Natural killer cell (primary cell): ENCODE data around the gene SNX30. TPM values are rescaled to one million over a fixed set of nuclear protein-coding genes. Genes with fewer than 3 reads are reported as not detected.

Experiments used
- ATAC-seq, 3 donors: fragments of 150-1000 bp in 2 of 3; fragments of 200-7000 bp in 1 of 3; cut with Tn5 transposase; 1 replicate in 1 of 3; 2 replicates in 2 of 3; pipeline ENCODE4 v1.10.0; 2021; ENCODE audit warnings: mild to moderate bottlenecking in 2 of 3, moderate library complexity in 2 of 3
- DNase-seq, 2 donors: peaks; one replicate each; pipeline versions ENCODE4 v3.0.0 to v3.0.0-alpha.2; 2013 to 2021; ENCODE audit warnings: mixed read lengths in 1 of 2
- H3K27ac ChIP-seq: one replicate; pipeline ENCODE4 v1.5.1; 2013; ENCODE audit warnings: mild to moderate bottlenecking, low read length
- H3K27me3 ChIP-seq: one replicate; pipeline ENCODE4 v1.6.1; 2013; ENCODE audit warnings: low read length; ENCODE audit not compliant: control insufficient read depth, insufficient read depth
- H3K36me3 ChIP-seq: one replicate; pipeline ENCODE4 v1.6.1; 2013; ENCODE audit warnings: low read length; ENCODE audit not compliant: control insufficient read depth, insufficient read depth
- H3K4me1 ChIP-seq: one replicate; pipeline ENCODE4 v1.6.1; 2013; ENCODE audit warnings: low read length; ENCODE audit not compliant: control insufficient read depth, insufficient read depth
- H3K4me3 ChIP-seq: one replicate; pipeline ENCODE4 v1.5.1; 2013; ENCODE audit warnings: low read length
- H3K9me3 ChIP-seq: one replicate; pipeline ENCODE4 v1.6.1; 2013; ENCODE audit warnings: low read length; ENCODE audit not compliant: control insufficient read depth, insufficient read depth
- H3K27ac Mint-ChIP-seq, 2 donors: one replicate each; pipeline ENCODE4 v1.8.0; 2022; ENCODE audit warnings: mild to moderate bottlenecking in 2 of 2, mixed read lengths in 2 of 2, moderate library complexity in 1 of 2
- H3K27me3 Mint-ChIP-seq, 2 donors: one replicate each; pipeline ENCODE4 v1.8.0; 2022; ENCODE audit warnings: low read depth in 2 of 2, mixed read lengths in 2 of 2
- H3K36me3 Mint-ChIP-seq: one replicate; pipeline ENCODE4 v1.8.0; 2022; ENCODE audit warnings: mixed read lengths
- H3K4me1 Mint-ChIP-seq, 2 donors: one replicate each; pipeline ENCODE4 v1.8.0; 2022; ENCODE audit warnings: mixed read lengths in 2 of 2
- H3K4me3 Mint-ChIP-seq: one replicate; pipeline ENCODE4 v1.8.0; 2022; ENCODE audit warnings: mild to moderate bottlenecking, moderate library complexity, mixed read lengths
- H3K9me3 Mint-ChIP-seq, 2 donors: one replicate each; pipeline ENCODE4 v1.8.0; 2022; ENCODE audit warnings: mixed read lengths in 2 of 2
- CTCF ChIP-seq: fragments of 200-600 bp; IDR thresholded peaks from one replicate; pipeline ENCODE4 v1.8.0; 2022; ENCODE audit warnings: antibody characterized with exemption
- WGBS: methylation state at CpG from one replicate; pipeline ENCODE4 v1.1.7; 2013; ENCODE audit warnings: missing lambda C conversion rate; ENCODE audit not compliant: insufficient coverage; 5-methylcytosine and 5-hydroxymethylcytosine counted together
- intact Hi-C: fragments of 100-400 bp; cut with micrococcal nuclease; formaldehyde crosslinking; loops from one replicate; pipeline ENCODE4 v1.14.2; 2022
- total RNA-seq, 4 donors: library from RNA; stranded (reverse); fragments of 120-200 nt in 1 of 4; gene quantifications; one replicate each; pipeline versions ENCODE4 v1.2.3 to v1.2.4, GENCODE V29; 2013 to 2022

Gene SNX30
- total RNA-seq, 3 donors from 2014 or later (not counting 1 experiment from before 2014, with no cell fraction given), result 8.5 to 10.5 (median 9.3) TPM

- Histone ChIP-seq H3K9me3 (no peaks in the 10 kb centered on the region), H3K36me3 (peaks cover 5% of the 10 kb centered on the region), H3K4me3 (no peak overlapping the region), H3K4me1 (peaks cover 45% of the 10 kb centered on the region), H3K27ac (no peak overlapping the region), H3K27me3 (no peaks in the 10 kb centered on the region)
- Mint-ChIP-seq H3K4me1 (peaks cover 26 to 31% of the 10 kb centered on the region in 2 donors), H3K4me3 (no peak overlapping the region), H3K27me3 (no peaks in the 10 kb centered on the region), H3K27ac (no peak overlapping the region), H3K36me3 (no peaks in the 10 kb centered on the region), H3K9me3 (no peaks in the 10 kb centered on the region)
- WGBS, result 94% methylated on average over 1 of the region's 1 CpG
- no peak for DNase-seq
- intact Hi-C loops, result no loop called here
- ATAC-seq, result no peak
- no peak for TF ChIP-seq CTCF
These were observed 109.9 kb downstream of the SNX30 start for GRCh38 chr9:112860451-112860850.

DNA sequence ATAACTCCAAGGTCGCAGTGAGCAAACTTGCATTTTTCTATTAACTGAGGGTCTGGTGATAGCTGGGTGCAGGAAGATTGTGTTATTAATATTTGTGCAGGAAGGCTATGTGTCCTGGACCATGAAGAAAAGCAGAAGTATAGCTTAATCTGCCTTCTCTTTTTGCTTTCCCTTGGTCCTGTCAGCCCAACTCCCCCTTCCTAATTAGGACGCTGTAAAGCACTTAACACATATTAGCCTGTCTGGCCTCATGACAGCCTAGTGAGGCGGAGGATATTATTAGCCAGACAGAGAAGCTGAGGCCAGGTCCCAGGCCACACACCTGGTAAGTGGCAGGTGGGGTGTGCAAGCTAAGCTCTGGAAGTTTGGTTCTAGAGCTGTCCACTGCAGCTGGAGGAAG, 110.6 kb downstream of the SNX30 start:
- H3K4me3 ChIP-seq, result no peak overlapping the region
- WGBS, result 67% methylated on average over 3 of the region's 3 CpGs
- Mint-ChIP-seq H3K9me3 (no peaks in the 10 kb centered on the region), H3K4me3 (no peak overlapping the region), H3K27ac (no peak overlapping the region), H3K36me3 (no peaks in the 10 kb centered on the region), H3K4me1 (peaks cover 26 to 31% of the 10 kb centered on the region in 2 donors), H3K27me3 (no peaks in the 10 kb centered on the region)
- H3K36me3 ChIP-seq, result peaks cover 5% of the 10 kb centered on the region
- DNase-seq (no peak), ATAC-seq (no peak)
- peak overlapping the region; percentile 8 for H3K27ac ChIP-seq
- H3K4me1 ChIP-seq, result peaks cover 45% of the 10 kb centered on the region
- no peak for TF ChIP-seq CTCF
- no peaks in the 10 kb centered on the region for H3K9me3 ChIP-seq
- intact Hi-C loops, result no loop called here
- no peaks in the 10 kb centered on the region for H3K27me3 ChIP-seq

GRCh38 chr9:112861638-112862555, 111.3 kb downstream of the SNX30 start:
- 72% methylated on average over 19 of the region's 19 CpGs for WGBS
- intact Hi-C loops, result no loop called here
- Histone ChIP-seq H3K27ac (peak overlapping the region; percentile 8), H3K4me3 (no peak overlapping the region), H3K27me3 (no peaks in the 10 kb centered on the region), H3K9me3 (no peaks in the 10 kb centered on the region), H3K4me1 (peaks cover 45% of the 10 kb centered on the region), H3K36me3 (peaks cover 5% of the 10 kb centered on the region)
- TF ChIP-seq CTCF, result no peak
- H3K9me3 Mint-ChIP-seq, result no peaks in the 10 kb centered on the region
- peaks cover 26 to 31% of the 10 kb centered on the region in 2 donors for H3K4me1 Mint-ChIP-seq
- DNase-seq (no peak), ATAC-seq (peak in 2 of 3 donors; percentile 32 to 53)
- H3K27me3 Mint-ChIP-seq, result no peaks in the 10 kb centered on the region
- no peak overlapping the region for H3K4me3 Mint-ChIP-seq
- peak overlapping the region in 1 of 2 donors; percentile 21 for H3K27ac Mint-ChIP-seq
- no peaks in the 10 kb centered on the region for H3K36me3 Mint-ChIP-seq
